ENCODE measurements around the gene RGMB.
A peak's percentile ranks its signal among the peaks of the same experiment; 100 is the strongest.

RGMB gene

DNA sequence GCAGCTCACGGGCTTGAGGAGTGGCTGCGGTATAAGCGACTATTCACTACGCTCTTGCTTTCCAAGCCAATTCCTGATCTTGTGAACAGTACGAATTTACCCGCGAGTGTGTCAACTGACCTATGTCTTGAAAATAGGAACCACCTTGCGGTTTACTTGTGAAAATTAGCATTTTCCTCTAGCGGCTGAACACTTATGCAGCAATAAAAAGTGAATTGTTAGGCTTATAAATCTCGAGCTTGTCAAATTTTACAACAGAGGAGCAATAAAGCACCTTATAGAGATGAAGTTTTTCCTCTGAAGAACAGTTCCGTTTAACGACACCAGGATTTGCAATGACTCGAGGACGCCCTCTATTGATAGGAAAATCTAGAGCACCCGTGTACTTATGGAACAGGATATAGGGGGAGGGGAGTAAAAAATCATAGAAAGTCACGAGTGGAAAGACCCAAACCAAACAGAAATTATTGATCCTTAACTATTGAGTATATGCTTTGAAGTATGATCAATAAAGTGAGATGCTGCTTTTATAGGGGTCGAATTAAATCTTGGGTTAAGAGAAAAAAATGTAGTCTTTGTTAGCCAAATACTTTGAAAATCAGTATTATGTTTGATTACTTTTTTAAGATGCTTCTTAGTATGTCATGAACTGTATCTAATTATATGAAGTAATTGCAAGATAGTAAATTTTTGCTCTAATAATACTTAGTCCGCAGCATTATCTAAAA is 1.9 kb upstream of the RGMB start:
- TF ChIP-seq POLR2AphosphoS5 (IDR thresholded peaks at IDR 0.05; ENCODE audit: low read depth, low read length) (no peak), FOXP2 (optimal IDR thresholded peaks at IDR 0.05; ENCODE audit: borderline replicate concordance, extremely low read depth, extremely low read length, insufficient read depth) (no peak), SIN3A (IDR thresholded peaks at IDR 0.05; ENCODE audit: borderline replicate concordance, insufficient read depth, low read length) (no peak), TAF1 (IDR thresholded peaks at IDR 0.05; ENCODE audit: borderline replicate concordance, insufficient read depth, low read length) (no peak)
- TF ChIP-seq, protein P1, sequence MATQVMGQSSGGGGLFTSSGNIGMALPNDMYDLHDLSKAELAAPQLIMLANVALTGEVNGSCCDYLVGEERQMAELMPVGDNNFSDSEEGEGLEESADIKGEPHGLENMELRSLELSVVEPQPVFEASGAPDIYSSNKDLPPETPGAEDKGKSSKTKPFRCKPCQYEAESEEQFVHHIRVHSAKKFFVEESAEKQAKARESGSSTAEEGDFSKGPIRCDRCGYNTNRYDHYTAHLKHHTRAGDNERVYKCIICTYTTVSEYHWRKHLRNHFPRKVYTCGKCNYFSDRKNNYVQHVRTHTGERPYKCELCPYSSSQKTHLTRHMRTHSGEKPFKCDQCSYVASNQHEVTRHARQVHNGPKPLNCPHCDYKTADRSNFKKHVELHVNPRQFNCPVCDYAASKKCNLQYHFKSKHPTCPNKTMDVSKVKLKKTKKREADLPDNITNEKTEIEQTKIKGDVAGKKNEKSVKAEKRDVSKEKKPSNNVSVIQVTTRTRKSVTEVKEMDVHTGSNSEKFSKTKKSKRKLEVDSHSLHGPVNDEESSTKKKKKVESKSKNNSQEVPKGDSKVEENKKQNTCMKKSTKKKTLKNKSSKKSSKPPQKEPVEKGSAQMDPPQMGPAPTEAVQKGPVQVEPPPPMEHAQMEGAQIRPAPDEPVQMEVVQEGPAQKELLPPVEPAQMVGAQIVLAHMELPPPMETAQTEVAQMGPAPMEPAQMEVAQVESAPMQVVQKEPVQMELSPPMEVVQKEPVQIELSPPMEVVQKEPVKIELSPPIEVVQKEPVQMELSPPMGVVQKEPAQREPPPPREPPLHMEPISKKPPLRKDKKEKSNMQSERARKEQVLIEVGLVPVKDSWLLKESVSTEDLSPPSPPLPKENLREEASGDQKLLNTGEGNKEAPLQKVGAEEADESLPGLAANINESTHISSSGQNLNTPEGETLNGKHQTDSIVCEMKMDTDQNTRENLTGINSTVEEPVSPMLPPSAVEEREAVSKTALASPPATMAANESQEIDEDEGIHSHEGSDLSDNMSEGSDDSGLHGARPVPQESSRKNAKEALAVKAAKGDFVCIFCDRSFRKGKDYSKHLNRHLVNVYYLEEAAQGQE (IDR thresholded peaks at IDR 0.05; ENCODE audit: insufficient read depth in 1 of 2, low read depth in 2 of 2, low read length in 2 of 2): no peak

DNA sequence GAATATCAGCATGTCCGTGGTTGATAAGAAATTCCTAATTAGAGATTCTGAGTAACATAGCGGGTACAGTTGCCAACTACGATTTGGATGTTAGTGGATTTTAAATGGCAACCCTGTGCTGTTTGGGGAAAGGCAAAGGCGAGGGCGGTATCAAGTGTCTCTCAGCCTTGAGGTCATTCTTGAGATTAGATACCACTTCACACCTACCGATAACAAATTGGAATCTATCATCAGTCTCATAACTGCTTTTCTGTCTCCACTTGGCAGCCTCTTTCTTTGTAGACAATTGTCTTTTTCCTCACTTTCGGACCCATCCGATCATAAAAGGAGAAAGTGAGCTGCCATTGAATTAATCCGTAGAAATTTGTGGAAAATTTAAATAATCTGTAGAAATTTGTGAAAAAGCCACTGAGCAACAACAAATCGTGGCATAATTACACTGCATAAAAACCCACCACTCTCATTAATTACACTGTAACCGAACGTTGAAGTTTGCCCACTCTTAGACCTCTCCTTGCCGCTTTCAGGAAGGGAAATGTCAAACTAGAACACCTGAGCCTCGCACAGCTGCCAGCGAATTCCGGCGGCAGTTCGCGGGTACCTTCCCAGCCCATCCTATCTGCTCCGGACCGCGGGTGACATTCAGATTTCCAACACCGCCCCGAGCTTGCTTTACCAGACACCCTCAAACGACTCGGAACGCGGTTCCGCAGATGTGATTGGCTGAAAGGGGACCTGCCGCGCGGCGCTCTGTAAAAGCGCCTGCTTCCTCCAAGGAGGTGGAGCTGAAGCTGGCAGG is 849 bp upstream of the RGMB start:
- TF ChIP-seq TAF1 (IDR thresholded peaks at IDR 0.05; ENCODE audit: borderline replicate concordance, insufficient read depth, low read length) (no peak), SIN3A (IDR thresholded peaks at IDR 0.05; ENCODE audit: borderline replicate concordance, insufficient read depth, low read length) (no peak), FOXP2 (optimal IDR thresholded peaks at IDR 0.05; ENCODE audit: borderline replicate concordance, extremely low read depth, extremely low read length, insufficient read depth) (no peak), POLR2AphosphoS5 (IDR thresholded peaks at IDR 0.05; ENCODE audit: low read depth, low read length) (no peak)
- TF ChIP-seq, protein P1 (IDR thresholded peaks at IDR 0.05; ENCODE audit: insufficient read depth in 1 of 2, low read depth in 2 of 2, low read length in 2 of 2): no peak

DNA sequence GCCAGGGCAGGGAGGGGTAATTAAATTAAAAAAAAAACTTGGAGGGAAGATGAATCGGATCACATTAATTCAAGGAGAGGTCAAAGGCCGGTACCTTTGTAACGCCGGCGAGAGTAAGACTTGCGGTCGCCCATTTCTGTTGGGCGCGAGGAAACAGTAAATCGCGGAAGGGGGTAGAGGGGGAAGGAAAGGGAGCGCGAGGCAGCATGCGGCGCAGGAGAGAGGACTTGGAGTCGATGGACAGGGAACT is 324 bp upstream of the RGMB start:
- TF ChIP-seq TAF1 (IDR thresholded peaks at IDR 0.05; ENCODE audit: borderline replicate concordance, insufficient read depth, low read length): 0 out of 2 replicates have a peak, but pooled peaks have one; percentile 33
- TF ChIP-seq POLR2AphosphoS5 (IDR thresholded peaks at IDR 0.05; ENCODE audit: low read depth, low read length): peak; percentile 69; the same call in 1 of the 2 replicates
- TF ChIP-seq FOXP2 (optimal IDR thresholded peaks at IDR 0.05; ENCODE audit: borderline replicate concordance, extremely low read depth, extremely low read length, insufficient read depth): no peak
- no peak for TF ChIP-seq SIN3A (IDR thresholded peaks at IDR 0.05; ENCODE audit: borderline replicate concordance, insufficient read depth, low read length)
- TF ChIP-seq, protein P1 (IDR thresholded peaks at IDR 0.05; ENCODE audit: insufficient read depth in 1 of 2, low read depth in 2 of 2, low read length in 2 of 2): no peak; a peak in 1 of 4 replicates

DNA sequence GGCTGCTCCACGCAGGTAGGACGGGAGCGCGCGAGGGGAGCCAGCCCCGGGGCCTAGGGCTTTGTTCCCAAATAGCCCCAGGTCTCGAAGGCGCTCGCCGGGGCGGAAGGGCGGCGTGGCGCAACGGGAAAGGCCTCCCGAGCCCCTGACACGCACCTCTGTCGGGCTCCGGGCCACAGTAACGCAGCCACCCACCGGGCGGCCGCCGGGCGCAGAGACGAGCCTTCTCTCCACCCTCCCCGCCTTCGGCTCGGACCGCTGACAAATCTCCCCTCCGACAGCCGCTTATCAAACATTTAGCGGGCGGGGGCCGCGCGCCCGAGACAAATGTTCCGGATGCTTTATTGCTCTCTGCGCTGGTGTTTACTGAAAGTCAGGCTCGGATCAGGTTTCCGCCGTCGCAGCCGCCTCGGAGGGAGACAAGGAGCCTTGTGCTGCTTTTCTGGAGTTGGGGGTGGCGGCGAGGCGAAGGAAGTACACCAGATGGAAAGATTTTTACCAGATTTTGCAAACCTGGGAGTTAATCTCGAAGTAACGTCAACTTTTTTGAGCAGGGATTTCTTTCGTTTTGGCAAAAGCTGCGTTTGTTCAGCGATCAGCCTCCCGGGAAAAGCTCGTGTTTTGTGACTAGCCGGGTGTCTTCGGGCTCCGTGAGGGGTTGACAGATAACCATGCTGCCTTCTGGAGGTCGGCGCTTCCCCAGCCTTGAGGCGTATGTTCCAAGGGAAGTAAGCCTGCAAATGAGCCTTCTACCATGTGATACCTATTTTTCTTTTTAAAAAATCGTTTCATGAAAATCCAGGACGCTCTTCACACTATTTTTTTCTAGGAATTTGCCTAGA is 950 bp downstream of the RGMB start:
- TF ChIP-seq, protein P1 (IDR thresholded peaks at IDR 0.05; ENCODE audit: insufficient read depth in 1 of 2, low read depth in 2 of 2, low read length in 2 of 2): no peak
- TF ChIP-seq POLR2AphosphoS5 (IDR thresholded peaks at IDR 0.05; ENCODE audit: low read depth, low read length) (no peak), TAF1 (IDR thresholded peaks at IDR 0.05; ENCODE audit: borderline replicate concordance, insufficient read depth, low read length) (no peak), SIN3A (IDR thresholded peaks at IDR 0.05; ENCODE audit: borderline replicate concordance, insufficient read depth, low read length) (peak; percentile 56; the same call in 1 of the 2 replicates)
